CD8-positive, alpha-beta memory T cell (primary cell): ENCODE results near the gene PLK2. TPM values are rescaled to one million over a fixed set of nuclear protein-coding genes. Genes with fewer than 3 reads are reported as not detected.

Source experiments
- CTCF ChIA-PET: fragments of 350-600 bp; sonication (Branson Sonifier 250); formaldehyde crosslinking; loops from one replicate; lab custom pipeline; 2021; ENCODE audit warnings: antibody characterized with exemption; lab: Charles Lee
- POLR2A ChIA-PET: fragments of 350-600 bp; sonication (Branson Sonifier 250); formaldehyde crosslinking; loops from one replicate; lab custom pipeline; 2021; ENCODE audit warnings: antibody characterized with exemption; lab: Charles Lee
- DNase-seq, 5 donors: peaks; one replicate each; pipeline versions ENCODE4 v3.0.0 to v3.0.0-alpha.2; 2020 to 2022; ENCODE audit warnings: mixed read lengths in 1 of 5
- H3K27ac ChIP-seq: one replicate; pipeline ENCODE4 v1.7.0; 2013; ENCODE audit warnings: low read depth, mild to moderate bottlenecking, low read length, moderate library complexity
- H3K27me3 ChIP-seq: 2 replicates; pipeline ENCODE4 v1.7.0; 2013; ENCODE audit warnings: low read length, mild to moderate bottlenecking; ENCODE audit not compliant: insufficient read depth, poor library complexity, severe bottlenecking
- H3K36me3 ChIP-seq: 2 replicates; pipeline ENCODE4 v1.7.0; 2013; ENCODE audit warnings: mild to moderate bottlenecking, low read length, moderate library complexity; ENCODE audit not compliant: insufficient read depth
- H3K4me1 ChIP-seq: 2 replicates; pipeline ENCODE4 v1.7.0; 2013; ENCODE audit warnings: mild to moderate bottlenecking, low read length, moderate library complexity; ENCODE audit not compliant: insufficient read depth
- H3K4me3 ChIP-seq: 2 replicates; pipeline ENCODE4 v1.7.0; 2013; ENCODE audit warnings: mild to moderate bottlenecking, low read length
- H3K9me3 ChIP-seq: 2 replicates; pipeline ENCODE4 v1.7.0; 2013; ENCODE audit warnings: mild to moderate bottlenecking, low read length
- H3K27ac Mint-ChIP-seq, 8 donors: one replicate each; pipeline ENCODE4 v1.8.0; 2020 to 2021; ENCODE audit warnings: mixed read lengths in 8 of 8, mild to moderate bottlenecking in 6 of 8, inconsistent platforms in 3 of 8, moderate library complexity in 3 of 8
- H3K27me3 Mint-ChIP-seq, 2 donors: one replicate each; pipeline ENCODE4 v1.8.0; 2020 to 2021; ENCODE audit warnings: mixed read lengths in 2 of 2, mild to moderate bottlenecking in 1 of 2, moderate library complexity in 1 of 2
- H3K36me3 Mint-ChIP-seq, 3 donors: one replicate each; pipeline ENCODE4 v1.8.0; 2020 to 2021; ENCODE audit warnings: mixed read lengths in 3 of 3, inconsistent platforms in 1 of 3, mild to moderate bottlenecking in 1 of 3
- H3K4me1 Mint-ChIP-seq, 3 donors: one replicate each; pipeline ENCODE4 v1.8.0; 2020 to 2021; ENCODE audit warnings: mixed read lengths in 3 of 3, inconsistent platforms in 1 of 3, mild to moderate bottlenecking in 1 of 3
- H3K4me3 Mint-ChIP-seq, 7 donors: one replicate each; pipeline ENCODE4 v1.8.0; 2020 to 2021; ENCODE audit warnings: mixed read lengths in 7 of 7, mild to moderate bottlenecking in 6 of 7, moderate library complexity in 4 of 7, inconsistent platforms in 2 of 7
- H3K9me3 Mint-ChIP-seq, 5 donors: one replicate each; pipeline ENCODE4 v1.8.0; 2020 to 2022; ENCODE audit warnings: mixed read lengths in 5 of 5, mild to moderate bottlenecking in 3 of 5, moderate library complexity in 2 of 5, inconsistent platforms in 1 of 5
- polyA plus RNA-seq: library from polyadenylated mRNA; unstranded; fragments of 300-500 nt; fragmentation: Illumina TruSeq; gene quantifications from one replicate; pipeline ENCODE4 v1.2.3, GENCODE V29; 2021
- total RNA-seq, 2 experiments: library from RNA; stranded (reverse); gene quantifications; one replicate each; pipeline ENCODE4 v1.2.3, GENCODE V29; 2021

The PLK2 gene
- total and polyA plus RNA-seq, 3 experiments from 2014 or later, result 2.5 to 5.2 (median 3.0) TPM

- Mint-ChIP-seq H3K27me3 (peaks cover 0 to 15% of the 10 kb centered on the region in 2 donors), H3K4me3 (no peak overlapping the region), H3K36me3 (no peaks in the 10 kb centered on the region), H3K9me3 (no peaks in the 10 kb centered on the region), H3K4me1 (no peaks in the 10 kb centered on the region), H3K27ac (no peak overlapping the region)
- ChIA-PET CTCF (no interaction called here), POLR2A (no interaction called here)
- Histone ChIP-seq H3K4me1 (no peaks in the 10 kb centered on the region), H3K27ac (no peak overlapping the region), H3K4me3 (no peak overlapping the region), H3K27me3 (no peaks in the 10 kb centered on the region), H3K36me3 (no peaks in the 10 kb centered on the region), H3K9me3 (no peaks in the 10 kb centered on the region)
- no peak for DNase-seq
Measured at GRCh38 chr5:58440901-58441460, 18.9 kb downstream of the PLK2 start.

GRCh38 chr5:58439094-58439644 lies 20.7 kb downstream of the PLK2 start:
- POLR2A ChIA-PET, result no interaction called here
- H3K4me3 ChIP-seq, result no peak overlapping the region

DNA sequence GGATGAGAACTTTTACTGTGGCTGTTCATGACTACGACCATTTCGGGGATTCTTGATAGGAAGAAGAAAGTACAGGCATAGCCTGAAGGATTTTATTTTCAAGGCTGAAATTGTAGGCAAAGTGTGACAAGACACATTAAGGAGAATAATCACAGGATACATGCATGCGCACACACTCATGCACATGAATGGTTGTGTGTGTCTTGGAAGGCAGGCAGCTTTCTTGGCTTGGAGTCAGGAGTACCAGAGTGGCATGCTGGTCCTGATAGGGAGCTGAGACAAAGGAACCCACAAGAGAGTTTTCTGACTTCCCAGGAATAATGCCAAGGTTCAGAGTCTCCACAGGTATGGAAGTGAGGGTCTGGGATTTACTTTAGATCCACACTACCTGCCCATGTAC lies 22.2 kb downstream of the PLK2 start:
- CTCF ChIA-PET, result no interaction called here
- no peaks in the 10 kb centered on the region for H3K9me3 ChIP-seq
- Mint-ChIP-seq H3K4me1 (no peaks in the 10 kb centered on the region), H3K9me3 (no peaks in the 10 kb centered on the region), H3K27ac (no peak overlapping the region), H3K4me3 (no peak overlapping the region), H3K36me3 (no peaks in the 10 kb centered on the region), H3K27me3 (peaks cover 0 to 5% of the 10 kb centered on the region in 2 donors)
- POLR2A ChIA-PET, result no interaction called here
- H3K27ac ChIP-seq, result no peak overlapping the region
- H3K4me3 ChIP-seq, result no peak overlapping the region
- no peak for DNase-seq
- no peaks in the 10 kb centered on the region for H3K27me3 ChIP-seq
- H3K4me1 ChIP-seq, result no peaks in the 10 kb centered on the region
- no peaks in the 10 kb centered on the region for H3K36me3 ChIP-seq

More at GRCh38 chr5:58439094-58439644, 20.7 kb downstream of the PLK2 start:
- peaks cover 0 to 5% of the 10 kb centered on the region in 2 donors for H3K27me3 Mint-ChIP-seq
- H3K9me3 Mint-ChIP-seq, result no peaks in the 10 kb centered on the region
- no peak overlapping the region for H3K4me3 Mint-ChIP-seq
- H3K27ac ChIP-seq, result no peak overlapping the region
- H3K36me3 ChIP-seq, result no peaks in the 10 kb centered on the region
- no peaks in the 10 kb centered on the region for H3K36me3 Mint-ChIP-seq
- no peaks in the 10 kb centered on the region for H3K4me1 ChIP-seq
- no peak for DNase-seq
- no peaks in the 10 kb centered on the region for H3K27me3 ChIP-seq
- H3K27ac Mint-ChIP-seq, result no peak overlapping the region
- CTCF ChIA-PET, result no interaction called here
- no peaks in the 10 kb centered on the region for H3K9me3 ChIP-seq
- H3K4me1 Mint-ChIP-seq, result no peaks in the 10 kb centered on the region

GRCh38 chr5:58431832-58432231 lies 28.1 kb downstream of the PLK2 start:
- no peak for DNase-seq
- H3K4me3 ChIP-seq, result no peak overlapping the region
- Mint-ChIP-seq H3K36me3 (no peaks in the 10 kb centered on the region), H3K27me3 (no peaks in the 10 kb centered on the region), H3K9me3 (no peaks in the 10 kb centered on the region), H3K27ac (no peak overlapping the region), H3K4me3 (no peak overlapping the region), H3K4me1 (no peaks in the 10 kb centered on the region)
- no peaks in the 10 kb centered on the region for H3K4me1 ChIP-seq
- H3K27me3 ChIP-seq, result no peaks in the 10 kb centered on the region
- no peaks in the 10 kb centered on the region for H3K9me3 ChIP-seq
- H3K27ac ChIP-seq, result no peak overlapping the region
- CTCF ChIA-PET, result no interaction called here
- POLR2A ChIA-PET, result no interaction called here
- H3K36me3 ChIP-seq, result no peaks in the 10 kb centered on the region

DNA sequence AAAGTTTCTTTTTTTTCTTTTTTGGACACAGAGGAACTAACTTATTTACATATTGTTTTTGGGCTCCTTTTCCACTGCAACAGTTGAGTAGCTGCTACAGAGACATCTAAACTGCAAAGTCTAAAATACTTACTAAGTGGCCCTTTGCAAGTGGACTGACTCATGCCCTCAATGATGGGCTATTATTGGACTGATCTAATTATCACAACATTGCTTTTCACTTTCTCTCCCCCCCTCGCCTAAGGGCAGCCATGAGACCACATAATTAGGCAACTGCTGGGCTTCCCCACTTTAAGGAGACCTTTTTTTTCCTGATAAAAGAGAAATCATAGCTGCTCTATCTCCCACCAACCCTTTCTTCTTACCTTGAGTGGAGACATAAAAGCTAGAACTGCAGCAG lies 47.0 kb downstream of the PLK2 start:
- Histone ChIP-seq H3K27ac (no peak overlapping the region), H3K9me3 (no peaks in the 10 kb centered on the region), H3K4me1 (no peaks in the 10 kb centered on the region), H3K4me3 (no peak overlapping the region), H3K36me3 (no peaks in the 10 kb centered on the region), H3K27me3 (no peaks in the 10 kb centered on the region)
- Mint-ChIP-seq H3K27ac (no peak overlapping the region), H3K27me3 (peaks cover 3 to 5% of the 10 kb centered on the region in 2 donors), H3K9me3 (no peaks in the 10 kb centered on the region), H3K4me1 (no peaks in the 10 kb centered on the region), H3K36me3 (no peaks in the 10 kb centered on the region), H3K4me3 (no peak overlapping the region)
- POLR2A ChIA-PET, result no interaction called here
- CTCF ChIA-PET, result no interaction called here
- no peak for DNase-seq

GRCh38 chr5:58412081-58412480 lies 47.8 kb downstream of the PLK2 start:
- Mint-ChIP-seq H3K36me3 (no peaks in the 10 kb centered on the region), H3K27me3 (peaks cover 3 to 5% of the 10 kb centered on the region in 2 donors), H3K4me1 (no peaks in the 10 kb centered on the region), H3K4me3 (no peak overlapping the region), H3K27ac (no peak overlapping the region), H3K9me3 (no peaks in the 10 kb centered on the region)
- no peak for DNase-seq
- no peaks in the 10 kb centered on the region for H3K27me3 ChIP-seq
- ChIA-PET CTCF (no interaction called here), POLR2A (no interaction called here)
- no peaks in the 10 kb centered on the region for H3K9me3 ChIP-seq
- no peaks in the 10 kb centered on the region for H3K4me1 ChIP-seq
- H3K36me3 ChIP-seq, result no peaks in the 10 kb centered on the region
- no peak overlapping the region for H3K27ac ChIP-seq
- H3K4me3 ChIP-seq, result no peak overlapping the region

- Histone ChIP-seq H3K27me3 (no peaks in the 10 kb centered on the region), H3K9me3 (no peaks in the 10 kb centered on the region), H3K36me3 (no peaks in the 10 kb centered on the region), H3K4me3 (no peak overlapping the region), H3K27ac (no peak overlapping the region), H3K4me1 (no peaks in the 10 kb centered on the region)
- ChIA-PET CTCF (no interaction called here), POLR2A (no interaction called here)
- Mint-ChIP-seq H3K4me1 (no peaks in the 10 kb centered on the region), H3K36me3 (no peaks in the 10 kb centered on the region), H3K9me3 (no peaks in the 10 kb centered on the region), H3K4me3 (no peak overlapping the region), H3K27ac (no peak overlapping the region), H3K27me3 (peaks cover 2 to 5% of the 10 kb centered on the region in 2 donors)
- no peak for DNase-seq
Measured at GRCh38 chr5:58411372-58411771, 48.5 kb downstream of the PLK2 start.

- H3K4me1 Mint-ChIP-seq, result no peaks in the 10 kb centered on the region
- H3K27ac ChIP-seq, result no peak overlapping the region
- no peak overlapping the region for H3K4me3 ChIP-seq
- H3K27me3 ChIP-seq, result no peaks in the 10 kb centered on the region
- no peaks in the 10 kb centered on the region for H3K9me3 ChIP-seq
- no peak for DNase-seq
- no peak overlapping the region for H3K27ac Mint-ChIP-seq
- no peaks in the 10 kb centered on the region for H3K36me3 Mint-ChIP-seq
- ChIA-PET POLR2A (no interaction called here), CTCF (no interaction called here)
- no peaks in the 10 kb centered on the region for H3K4me1 ChIP-seq
- no peaks in the 10 kb centered on the region for H3K36me3 ChIP-seq
- no peaks in the 10 kb centered on the region for H3K9me3 Mint-ChIP-seq
- no peak overlapping the region for H3K4me3 Mint-ChIP-seq
- peaks cover 0 to 5% of the 10 kb centered on the region in 2 donors for H3K27me3 Mint-ChIP-seq
Measured at GRCh38 chr5:58410441-58410840, 49.4 kb downstream of the PLK2 start.
